ENCODE measurements around the gene SF3A2.

The SF3A2 gene

GRCh38 chr19:2255112-2255845 is 18.7 kb downstream of the SF3A2 start:
- DNase-seq, result no peak

DNA sequence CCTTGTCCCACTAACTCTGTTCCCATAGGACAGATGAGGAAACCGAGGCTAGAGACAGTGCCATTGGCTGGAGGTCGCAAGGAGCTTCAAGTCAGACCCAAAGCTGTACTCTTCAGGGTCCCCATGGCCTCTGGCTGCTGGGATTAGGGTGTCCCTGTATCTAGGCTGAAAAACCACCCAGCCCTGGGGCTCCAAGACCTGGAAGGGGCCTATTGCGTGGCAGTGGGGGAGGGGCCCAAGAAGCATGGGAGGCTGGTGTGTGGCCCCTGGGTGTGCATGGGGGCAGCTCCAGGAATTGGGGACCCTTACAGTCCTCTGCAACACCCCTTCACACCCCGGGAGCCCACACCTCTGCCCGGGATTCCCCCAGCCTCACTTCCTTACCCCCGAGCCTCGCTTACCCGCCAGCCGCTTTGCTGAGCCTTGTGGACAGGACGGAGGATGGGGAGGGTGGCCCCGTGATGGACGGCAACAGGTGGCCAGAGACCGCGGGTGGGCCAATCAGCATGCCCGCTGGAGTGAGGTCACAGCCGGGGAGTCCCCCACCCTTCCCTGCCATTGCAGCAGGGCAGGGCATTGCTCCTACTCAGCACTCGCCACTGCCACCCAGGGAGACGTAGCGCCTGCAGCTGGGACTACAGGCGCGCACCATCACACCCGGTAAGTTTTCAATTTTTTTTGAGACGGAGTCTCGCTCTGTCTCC is 19.5 kb downstream of the SF3A2 start, which contains the start of gene JSRP1:
Gene JSRP1, minus strand, starts transcription at position 436 of the 704 bp plus-strand sequence. CDS start 1,103 bp downstream, outside the sequence.
- DNase-seq, result no peak

GRCh38 chr19:2259336-2259735 is 22.7 kb downstream of the SF3A2 start:
- DNase-seq, result no peak

GRCh38 chr19:2260341-2260805 is 23.7 kb downstream of the SF3A2 start:
- peak; percentile 34 for DNase-seq

DNA sequence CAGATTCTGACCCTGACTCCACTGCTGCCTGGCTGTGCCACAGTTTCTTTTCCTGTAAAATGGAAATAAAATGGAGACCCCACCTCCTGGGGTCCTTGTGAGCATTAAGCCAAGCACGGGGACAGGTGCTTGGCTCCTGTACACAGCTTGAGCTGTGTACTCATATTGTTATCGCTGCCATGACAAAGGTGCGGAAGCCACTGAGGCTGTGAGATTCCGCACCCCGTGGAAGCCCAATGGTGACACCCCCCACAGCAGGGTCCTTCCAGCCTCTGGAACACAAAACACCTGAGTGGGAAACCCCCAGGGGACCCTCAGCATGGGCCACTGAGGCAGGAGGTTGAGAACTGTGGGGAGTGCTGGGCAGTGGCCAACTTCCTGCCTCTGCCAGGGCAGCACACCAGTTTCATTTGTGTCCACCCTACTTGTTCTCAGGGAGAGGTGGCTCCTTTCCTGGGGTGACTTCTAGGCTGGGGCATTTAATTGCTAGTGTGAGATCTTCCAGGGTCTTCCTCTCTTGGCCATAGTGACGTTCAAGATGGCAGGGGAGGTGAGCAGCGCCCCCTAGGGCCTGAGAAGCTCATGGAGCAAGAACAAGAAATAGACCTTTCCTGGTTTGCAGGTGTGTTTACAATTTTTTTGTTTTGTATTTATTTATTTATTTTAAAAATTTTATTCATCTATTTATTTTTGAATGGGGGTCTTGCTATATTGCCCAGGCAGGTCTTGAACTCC is 25.0 kb downstream of the SF3A2 start:
- peak; percentile 71 for DNase-seq

GRCh38 chr19:2266183-2266993 is 29.8 kb downstream of the SF3A2 start:
- peak; percentile 94 for DNase-seq

GRCh38 chr19:2268480-2268830 is 31.8 kb downstream of the SF3A2 start:
- DNase-seq, result no peak

DNA sequence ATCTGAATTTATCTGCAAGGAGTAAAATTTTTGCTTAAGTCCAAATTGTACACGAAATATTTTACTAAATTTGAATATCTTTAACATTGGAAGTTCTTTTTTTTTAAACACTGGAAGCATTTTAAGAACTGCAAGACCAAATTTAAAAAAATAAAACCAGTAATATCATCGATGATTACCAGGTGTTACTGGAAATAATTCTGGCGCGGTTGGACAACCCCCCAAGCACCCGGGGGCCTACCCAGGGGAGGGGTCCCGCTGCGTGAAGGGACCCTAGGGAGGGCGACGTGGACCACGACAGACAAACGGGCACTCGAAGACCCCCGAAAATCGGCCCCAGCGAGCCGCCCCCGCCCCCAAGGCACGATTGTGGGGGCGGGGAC is 32.2 kb downstream of the SF3A2 start:
- no peak for DNase-seq

- DNase-seq, result peak; percentile 98
Observed at GRCh38 chr19:2269244-2270156, 32.9 kb downstream of the SF3A2 start.

DNA sequence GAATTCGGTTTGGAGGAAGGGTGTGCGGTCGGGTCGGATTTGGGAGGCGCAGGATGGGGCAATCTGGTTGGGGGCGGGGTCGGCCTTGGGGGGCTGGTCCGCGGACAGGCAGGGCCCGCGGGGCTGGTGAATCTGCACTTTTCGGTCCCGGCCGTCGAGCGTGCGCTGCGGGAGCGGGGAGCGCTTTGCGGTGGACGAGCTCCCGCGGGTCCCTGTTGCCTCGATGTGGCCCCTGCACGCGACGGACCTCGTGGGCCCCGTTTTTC is 33.5 kb downstream of the SF3A2 start:
- peak; percentile 58 for DNase-seq

DNA sequence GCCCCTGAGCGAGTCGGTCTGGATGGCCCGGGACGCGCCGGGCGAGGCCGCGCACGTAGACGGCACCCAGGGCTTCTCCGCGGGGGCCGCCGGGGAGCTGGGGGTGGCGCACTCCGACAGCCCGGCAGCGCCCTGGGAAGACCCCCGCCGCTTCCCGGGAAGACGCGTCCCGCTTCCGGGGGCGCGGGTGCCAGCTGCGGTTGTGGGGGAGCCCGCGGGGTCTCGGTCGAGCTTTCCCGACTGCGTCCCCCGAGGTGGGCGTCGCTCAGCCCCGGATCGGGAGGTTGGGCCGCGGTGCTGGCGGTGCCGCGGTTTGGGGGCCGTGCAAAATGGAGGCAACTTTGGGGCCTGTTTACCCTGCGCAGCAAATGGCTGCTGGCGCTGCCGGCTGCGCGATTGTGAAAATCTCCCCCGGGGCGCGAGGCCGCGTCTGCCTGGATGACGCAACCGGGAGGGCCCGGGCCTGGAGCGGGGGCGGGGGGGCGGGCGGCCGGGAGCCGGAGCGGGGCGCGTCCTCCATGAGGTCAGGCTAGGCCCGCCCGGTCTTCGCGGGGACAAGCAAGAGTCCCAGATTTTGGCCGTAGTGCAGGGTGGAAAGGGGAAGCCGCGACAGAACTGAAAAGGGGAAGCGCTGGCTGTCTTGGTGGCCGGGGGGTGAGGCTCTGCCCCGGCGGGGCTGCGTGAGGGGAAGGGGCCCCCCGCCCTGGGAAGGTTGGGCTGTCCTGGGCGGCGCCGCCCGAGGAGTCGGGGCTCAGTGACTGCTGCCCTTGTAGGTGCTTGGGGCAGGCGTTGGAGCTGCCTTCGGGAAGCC is 34.0 kb downstream of the SF3A2 start:
- peak; percentile 95 for DNase-seq

- no peak for DNase-seq
Observed at GRCh38 chr19:2271234-2272103, 34.8 kb downstream of the SF3A2 start.

DNA sequence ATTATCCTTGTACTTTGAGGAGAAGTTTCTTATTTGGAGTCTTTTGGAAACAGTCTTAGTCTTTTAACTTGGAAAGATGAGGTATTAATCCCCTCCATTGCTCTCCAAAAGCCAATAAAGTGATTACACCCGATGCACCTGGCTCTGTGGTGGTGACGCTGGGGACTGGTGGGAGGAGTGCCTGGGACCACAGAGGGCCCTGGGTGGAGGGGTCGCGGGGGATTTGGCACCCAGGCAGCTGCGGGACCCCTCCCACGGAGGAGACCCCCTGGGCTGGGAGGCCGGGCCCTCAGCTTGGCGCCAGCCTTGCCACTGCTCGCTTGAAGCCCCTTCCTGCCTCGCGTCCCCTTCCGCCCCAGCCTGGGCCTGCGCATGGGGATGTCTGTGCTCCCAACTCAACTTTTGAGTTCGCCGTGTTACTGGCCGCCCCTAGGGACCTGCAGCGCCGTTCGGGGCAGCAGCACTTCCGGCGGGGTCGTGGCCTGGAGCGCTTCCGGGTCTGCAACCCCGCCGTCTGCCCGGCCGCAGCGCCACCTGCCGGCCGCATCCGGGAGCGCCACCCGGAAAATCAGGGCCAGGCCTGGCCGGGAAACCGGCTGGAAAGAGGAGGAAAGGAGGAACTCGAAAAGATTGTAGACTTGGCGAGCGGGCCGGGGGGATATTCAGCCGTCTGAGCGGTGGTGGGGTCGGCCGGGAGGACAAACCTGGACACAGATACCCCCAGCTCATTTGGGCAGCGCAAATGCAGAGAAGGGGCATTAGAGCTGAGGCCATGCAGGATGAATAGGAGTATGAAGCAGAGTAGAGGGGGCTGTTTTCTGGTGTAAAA is 36.9 kb downstream of the SF3A2 start:
- peak; percentile 93 for DNase-seq

DNA sequence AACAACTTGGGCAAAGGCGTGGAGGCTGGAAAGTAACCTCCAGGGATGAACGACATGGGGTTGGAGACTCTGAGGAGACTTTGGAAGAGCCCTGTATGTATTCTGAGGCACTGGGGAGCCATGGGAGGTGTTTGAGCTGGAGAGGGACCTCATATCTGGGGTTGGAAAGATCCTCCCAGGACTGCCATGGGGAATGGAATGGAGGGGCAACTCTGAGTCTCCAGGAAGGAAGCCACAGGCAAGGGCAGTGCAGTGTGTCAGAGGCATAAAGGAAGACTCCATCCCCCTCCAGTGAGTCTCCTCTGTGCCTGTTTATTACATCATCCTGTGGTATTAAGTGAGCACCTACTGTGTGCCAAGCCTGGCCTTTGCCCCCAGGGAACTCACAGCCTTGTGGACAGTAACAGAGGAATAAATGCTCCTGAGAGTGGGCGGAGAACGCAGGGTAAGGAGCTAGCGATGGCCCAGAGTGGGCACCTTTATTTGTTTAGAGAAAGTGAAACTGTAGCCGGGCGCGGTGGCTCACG is 37.6 kb downstream of the SF3A2 start:
- DNase-seq, result no peak

- DNase-seq, result peak; percentile 88
Observed at GRCh38 chr19:2274931-2275535, 38.4 kb downstream of the SF3A2 start.

DNA sequence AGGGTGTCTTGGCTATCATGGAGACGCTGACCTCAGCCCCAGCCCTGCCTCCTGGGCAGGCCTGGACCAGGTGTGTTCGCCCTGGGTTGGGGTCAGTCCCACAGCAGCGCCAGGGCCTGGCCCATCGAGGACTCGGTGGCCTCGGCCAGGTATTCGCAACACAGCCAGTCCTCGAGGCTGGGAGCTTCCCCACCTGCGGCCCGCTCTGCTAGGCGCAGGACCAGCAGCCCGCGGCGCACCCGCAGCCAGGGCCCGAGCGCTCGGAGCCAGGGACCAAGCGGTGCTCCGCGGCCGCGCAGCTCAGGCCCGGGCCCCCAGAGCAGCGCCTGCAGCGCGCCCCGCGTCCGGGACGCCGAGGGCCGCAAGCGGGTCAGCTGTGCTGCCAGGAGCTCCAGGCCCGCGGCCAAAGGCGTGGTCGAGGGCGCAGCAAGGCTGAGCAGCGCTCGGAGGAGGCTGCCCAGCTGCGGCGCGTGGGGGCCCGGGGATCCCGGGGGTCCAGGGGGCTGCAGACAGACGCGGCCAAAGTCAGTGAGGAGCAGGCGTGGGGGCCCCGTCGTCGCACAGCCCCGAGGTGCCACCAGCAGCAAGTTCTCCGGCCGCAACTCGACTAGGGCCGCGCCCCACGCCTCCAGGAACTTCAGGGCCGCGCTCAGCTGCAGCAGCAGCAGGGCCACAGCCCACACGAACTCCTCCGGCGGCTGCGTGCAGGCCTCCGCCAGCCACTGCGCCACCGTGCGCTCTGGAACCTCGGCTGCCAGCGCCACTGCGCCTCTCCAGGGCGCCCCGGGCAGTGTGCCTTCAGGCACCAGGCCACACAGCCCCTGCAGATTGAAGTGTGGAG is 39.2 kb downstream of the SF3A2 start:
- DNase-seq, result no peak

- DNase-seq, result no peak
Observed at GRCh38 chr19:2276429-2276986, 39.9 kb downstream of the SF3A2 start.

All from hematopoietic multipotent progenitor cell treated with erythropoietin and hydrocortisone succinate and interleukin-3 and kit ligand, for 4 days (in vitro differentiated cells).